ENCODE results near the gene RNPS1.

- TF ChIP-seq CTCF (conservative IDR thresholded peaks at IDR 0.05; ENCODE audit: low read depth in 2 of 2) (no peak), POLR2AphosphoS5 (IDR thresholded peaks at IDR 0.05; ENCODE audit: low read depth) (no peak), EZH2 (IDR thresholded peaks at IDR 0.05; ENCODE audit: low read depth, unreplicated experiment) (no peak), ZNF331 (CRISPR knock-in tag; IDR thresholded peaks at IDR 0.05; ENCODE audit: low read depth) (no peak), EZH2phosphoT487 (IDR thresholded peaks at IDR 0.05; ENCODE audit: unreplicated experiment) (no peak), CREB1 (CRISPR knock-in tag; IDR thresholded peaks at IDR 0.05; ENCODE audit: low read depth) (no peak), ETS1 (IDR thresholded peaks at IDR 0.05) (no peak), REST (IDR thresholded peaks at IDR 0.05; ENCODE audit: unreplicated experiment) (no peak), STAT1 (IDR thresholded peaks at IDR 0.05; ENCODE audit: unreplicated experiment) (no peak)
Measured at GRCh38 chr16:2207872-2208271, 60.1 kb downstream of the RNPS1 start.

All from GM23338 (cell line).